Endothelial cell of coronary artery (primary cell): ENCODE data around the gene FBXL5. TPM values are rescaled to one million over a fixed set of nuclear protein-coding genes. Genes with fewer than 3 reads are reported as not detected.

ENCODE experiments used
- total RNA-seq: library from RNA; depleted of rRNA; stranded (reverse); fragments of >200 nt; gene quantifications from 2 replicates; pipeline ENCODE4 v1.2.3, GENCODE V29; 2014

FBXL5 gene
- 58.4 and 73.9 TPM in 2 replicates for total RNA-seq

DNA sequence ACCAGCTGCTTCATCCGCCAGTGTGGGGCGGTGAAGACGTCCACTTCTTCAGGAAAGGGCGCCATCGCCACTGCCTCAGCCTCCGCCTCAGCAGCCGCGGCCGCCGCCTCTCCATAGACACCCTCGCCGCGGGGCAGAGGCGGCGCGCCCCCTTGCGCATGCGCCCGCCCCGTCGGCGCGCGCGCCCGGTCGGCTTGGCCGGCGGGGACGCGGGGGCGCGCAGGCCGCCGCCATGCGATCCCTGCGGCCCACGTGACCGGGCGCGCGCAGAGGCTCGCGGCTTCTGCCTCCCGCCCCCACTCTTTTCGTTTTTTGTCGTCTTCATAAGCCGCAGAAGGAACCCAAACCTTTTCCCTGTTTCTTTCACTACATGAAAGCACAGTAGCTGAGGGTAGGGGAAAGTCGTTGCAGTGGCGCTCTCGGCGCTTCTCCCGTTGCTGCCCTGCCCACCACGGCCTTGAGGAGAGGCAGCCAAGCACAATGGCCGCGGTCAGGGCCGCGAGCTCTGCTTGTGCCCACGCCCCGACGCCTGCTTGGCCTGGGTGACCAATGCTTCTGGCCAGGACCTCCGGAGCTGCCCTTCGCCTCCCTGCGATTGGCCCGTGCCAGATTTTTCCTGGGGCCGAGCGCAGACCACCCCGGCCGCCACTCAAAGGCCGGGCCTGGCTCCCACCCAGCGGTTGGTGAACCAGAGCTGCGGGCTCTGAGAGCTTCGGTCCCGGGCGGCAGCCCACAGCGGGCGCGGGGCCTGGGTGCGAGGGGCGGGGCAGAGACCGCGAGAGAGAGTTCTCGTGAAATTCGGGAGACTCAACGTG is at the start of gene FBXL5:
FBXL5 (minus strand) TSS at position 135 of the 815 bp plus-strand sequence; CDS start at position 65, 70 bp downstream.

DNA sequence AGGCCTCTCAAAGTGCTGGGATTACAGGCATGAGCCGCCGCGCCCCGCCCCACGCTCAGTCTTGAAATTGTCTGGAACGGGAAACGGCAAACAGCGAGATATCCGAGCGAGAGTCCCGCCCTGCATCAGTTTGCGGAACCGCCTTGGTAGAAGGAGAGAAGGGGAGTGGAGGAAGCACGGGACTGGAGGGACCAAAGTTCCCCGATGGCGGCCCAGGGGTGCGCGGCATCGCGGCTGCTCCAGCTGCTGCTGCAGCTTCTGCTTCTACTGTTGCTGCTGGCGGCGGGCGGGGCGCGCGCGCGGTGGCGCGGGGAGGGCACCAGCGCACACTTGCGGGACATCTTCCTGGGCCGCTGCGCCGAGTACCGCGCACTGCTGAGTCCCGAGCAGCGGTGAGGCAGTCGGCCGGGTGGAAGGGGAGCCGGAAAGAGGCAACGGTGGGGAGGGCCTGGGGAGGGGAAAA is 47.8 kb upstream of the FBXL5 start, which contains the start of gene BST1:
BST1 (plus strand) TSS at position 125 of the 463 bp plus-strand sequence; CDS start at position 205, 80 bp downstream.

GRCh38 chr4:15681372-15682241 is 26.4 kb upstream of the FBXL5 start, which contains the start of gene FAM200B:
Gene FAM200B, plus strand, starts transcription at chr4:15681827. Its CDS starts 5,151 bp downstream, at chr4:15686978.

Other genes starting within 250 kb of the FBXL5 start
- gene C1QTNF7, start 227.3 kb downstream of the FBXL5 start, total RNA-seq: not detected in 2 replicates
- gene CC2D2A, start 185.5 kb downstream of the FBXL5 start, total RNA-seq: 7.2 and 11.2 TPM in 2 replicates
- gene FAM200B, start 26.5 kb upstream of the FBXL5 start, total RNA-seq: 12.6 and 13.0 TPM in 2 replicates
- 7.8 and 13.3 TPM in 2 replicates for gene BST1, start 47.7 kb upstream of the FBXL5 start, total RNA-seq
- 0.09 TPM in 2 replicates for gene CD38, start 123.0 kb upstream of the FBXL5 start, total RNA-seq